ENCODE data around the gene DDX20.
A peak's percentile ranks its signal among the peaks of the same experiment; 100 is the strongest.

DDX20 gene

DNA sequence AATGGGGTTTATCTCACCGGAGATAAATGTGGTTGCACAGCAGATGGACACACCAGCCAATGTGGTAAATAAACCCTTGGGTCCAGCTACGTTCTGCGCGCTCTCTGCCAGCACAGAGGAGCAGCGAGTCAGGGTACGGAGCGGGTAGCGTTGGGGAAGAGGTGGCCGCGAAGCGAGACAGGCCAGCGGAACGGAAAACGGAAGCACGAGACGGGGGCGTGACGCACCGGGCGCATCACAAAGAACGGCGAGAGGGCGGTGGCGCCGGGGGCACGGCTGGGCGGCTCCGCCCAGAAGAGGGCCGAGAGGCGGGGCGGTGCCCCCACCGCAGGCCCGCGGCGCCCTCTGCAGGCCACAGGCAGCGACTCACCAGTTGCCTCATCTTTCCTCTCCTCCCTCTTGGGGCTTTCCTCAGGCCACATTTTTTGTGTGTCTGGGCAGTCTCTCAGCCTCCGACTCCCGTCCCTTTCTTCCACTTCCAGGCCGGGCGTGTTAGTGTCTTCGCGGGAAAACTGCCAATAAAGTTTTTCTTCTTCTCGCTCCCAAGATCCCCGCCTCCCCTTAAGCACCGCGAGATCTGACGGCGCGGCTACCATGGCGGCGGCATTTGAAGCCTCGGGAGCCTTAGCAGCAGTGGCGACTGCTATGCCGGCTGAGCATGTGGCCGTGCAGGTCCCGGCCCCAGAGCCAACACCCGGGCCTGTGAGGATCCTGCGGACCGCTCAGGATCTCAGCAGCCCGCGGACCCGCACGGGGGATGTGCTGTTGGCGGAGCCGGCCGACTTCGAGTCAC lies at the start of gene DDX20:
Gene DDX20 (plus strand): TSS at position 571 of the 793 bp plus-strand sequence. CDS start 24 bp downstream, at position 595.
- peak; percentile 92 for DNase-seq

- no peak for DNase-seq
These were observed 48.8 kb upstream of the DDX20 start for GRCh38 chr1:111706921-111707320.

- DNase-seq: no peak
These were observed 47.8 kb upstream of the DDX20 start for GRCh38 chr1:111707906-111708305.

- no peak for DNase-seq
These were observed 45.7 kb upstream of the DDX20 start for GRCh38 chr1:111709986-111710385.

DNA sequence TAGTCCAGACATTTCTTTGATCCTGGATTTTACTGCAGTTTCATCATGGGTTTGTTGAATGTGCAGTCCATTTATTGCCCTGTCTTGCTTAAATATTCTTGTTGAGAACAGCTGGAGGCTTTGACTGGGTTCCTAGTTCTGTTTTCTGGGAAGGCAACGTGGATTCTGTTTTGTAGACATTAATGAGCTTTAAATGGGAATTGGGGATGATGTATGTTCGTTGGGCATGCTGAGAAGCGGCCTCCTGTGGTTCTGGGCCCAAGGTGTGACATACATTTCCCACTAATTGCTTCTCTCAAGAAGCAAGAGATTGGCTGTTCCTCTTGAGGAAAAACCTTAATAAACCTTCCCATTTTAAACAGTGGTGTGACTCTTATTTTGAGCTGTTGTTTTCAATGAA lies 39.4 kb upstream of the DDX20 start:
- DNase-seq: no peak

GRCh38 chr1:111717450-111717849 lies 38.3 kb upstream of the DDX20 start:
- DNase-seq: no peak

DNA sequence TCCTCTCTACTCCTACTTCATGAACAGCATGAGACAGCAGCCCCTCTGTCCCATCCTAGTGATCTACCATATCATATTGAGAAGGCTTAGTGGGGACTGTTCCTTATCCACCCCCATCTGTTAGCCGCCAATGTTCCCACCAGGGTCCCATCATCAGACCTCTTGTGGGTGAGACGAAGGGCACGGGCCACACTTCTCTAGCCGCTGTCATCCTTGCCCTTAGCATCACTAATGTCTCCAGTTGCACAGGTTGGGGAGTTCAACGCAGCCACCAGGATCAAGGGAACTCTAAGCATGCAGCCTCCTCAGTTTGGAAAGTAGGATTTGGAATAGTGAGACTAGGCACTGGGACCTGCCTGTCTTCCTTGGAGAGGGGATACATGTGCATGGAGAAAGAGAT lies 36.6 kb upstream of the DDX20 start:
- no peak for DNase-seq

- DNase-seq: no peak
These were observed 36.0 kb upstream of the DDX20 start for GRCh38 chr1:111719674-111720132.

DNA sequence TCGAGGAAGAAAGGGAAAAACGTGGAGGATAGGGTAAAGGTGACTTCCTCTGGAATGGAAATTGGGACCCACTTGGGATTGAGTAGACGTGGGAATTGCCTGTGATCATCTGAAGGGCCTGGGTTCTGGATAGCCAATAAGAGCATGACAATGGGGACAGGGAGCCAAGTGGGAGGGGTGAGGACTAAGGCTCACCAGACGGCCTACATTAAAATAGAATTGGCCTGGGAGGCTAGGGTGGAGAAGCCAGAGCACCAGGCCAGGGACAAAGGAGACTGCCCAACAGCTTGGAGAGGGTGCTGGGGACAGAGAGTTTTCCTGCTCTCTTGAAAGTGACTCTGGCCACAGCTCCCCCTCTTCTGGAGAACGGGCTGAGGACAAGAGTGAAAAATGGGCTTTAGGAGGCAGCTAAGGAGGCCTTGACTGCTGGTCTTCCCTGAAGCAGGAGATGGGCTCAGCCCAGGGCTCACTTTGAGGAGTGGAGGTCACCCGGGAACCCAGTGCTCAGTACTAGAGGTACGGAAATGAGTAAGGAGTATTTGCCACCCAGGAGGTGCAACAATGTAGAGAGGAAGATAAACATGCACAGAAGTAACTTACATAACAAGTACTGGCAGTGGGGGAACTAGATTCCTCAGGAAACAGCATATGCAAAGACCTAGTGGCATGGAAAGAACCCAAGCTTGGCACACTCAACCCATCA lies 35.3 kb upstream of the DDX20 start:
- no peak for DNase-seq

DNA sequence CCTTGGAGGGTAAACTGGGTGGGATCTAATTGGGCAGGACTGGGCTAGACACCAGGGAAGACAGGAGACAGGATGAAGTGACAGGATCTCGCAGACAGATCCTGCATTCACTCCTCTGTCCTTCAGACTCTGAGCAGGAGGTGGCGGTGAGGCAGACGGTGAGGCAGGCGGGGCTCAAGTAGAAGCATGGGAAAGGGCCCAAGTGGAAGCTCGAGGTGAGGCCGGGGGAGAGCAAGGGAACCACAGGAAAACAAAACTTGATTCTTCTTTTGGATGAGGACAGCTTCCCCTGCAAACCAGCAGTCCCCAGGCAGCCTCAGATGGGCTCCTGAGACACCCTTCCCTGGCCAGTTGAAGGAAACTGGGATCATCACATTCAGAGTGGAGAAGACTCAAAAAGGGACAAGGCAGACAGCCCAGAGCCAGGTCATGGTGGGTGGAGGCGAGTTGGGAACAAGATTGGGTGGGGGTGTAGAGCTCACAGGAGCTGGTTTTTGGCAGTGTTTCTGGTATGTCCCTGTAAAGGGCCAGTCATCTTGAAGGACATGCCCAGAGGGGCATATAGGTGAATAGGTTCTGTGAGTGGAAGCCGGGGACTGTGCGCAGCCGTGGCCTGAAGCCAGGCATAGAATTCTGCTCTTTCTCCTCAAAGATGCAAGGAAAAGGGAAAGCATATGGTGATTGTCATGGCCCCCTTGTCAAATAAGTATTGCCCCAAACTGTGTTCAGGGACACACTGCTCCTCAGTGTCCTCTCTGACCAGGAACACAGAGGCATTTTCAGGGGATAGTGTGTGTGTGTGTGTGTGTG lies 34.5 kb upstream of the DDX20 start:
- DNase-seq: no peak

DNA sequence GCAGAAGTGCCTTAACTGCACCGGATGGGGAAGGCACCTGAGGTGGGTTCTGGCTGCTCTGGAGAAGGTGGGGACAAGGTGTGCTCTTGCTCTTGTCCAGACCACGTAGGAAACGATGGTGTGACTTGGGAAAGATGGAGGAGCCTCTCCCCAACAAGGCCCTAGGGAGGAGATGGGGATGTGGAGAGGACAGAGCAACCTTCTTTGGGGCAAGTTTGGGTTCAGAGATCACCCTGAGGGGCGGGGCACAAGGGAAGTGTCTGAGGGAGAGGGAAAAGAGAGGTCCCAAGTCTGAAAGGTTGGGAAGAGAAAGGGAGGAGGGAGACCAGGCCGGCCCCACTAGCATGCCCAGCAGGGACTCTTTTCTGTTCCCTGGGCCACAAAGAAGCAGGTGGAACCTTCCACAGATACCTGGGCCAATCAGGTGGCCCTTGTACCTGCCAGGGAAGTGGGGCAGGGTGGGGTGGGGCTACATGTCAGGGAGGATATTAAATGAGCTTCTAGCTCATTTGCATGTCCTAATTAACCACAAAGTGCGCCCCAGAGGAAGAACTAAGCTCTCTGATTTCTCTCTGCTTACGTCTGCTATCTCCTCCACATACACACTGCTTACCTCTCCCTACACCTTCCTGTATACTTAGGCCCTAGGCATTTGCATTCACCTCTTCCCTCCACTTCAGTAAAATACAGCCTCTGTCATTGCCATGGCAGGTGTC lies 32.5 kb upstream of the DDX20 start:
- peak; percentile 48 for DNase-seq

- DNase-seq: no peak
These were observed 31.8 kb upstream of the DDX20 start for GRCh38 chr1:111723871-111724270.

DNA sequence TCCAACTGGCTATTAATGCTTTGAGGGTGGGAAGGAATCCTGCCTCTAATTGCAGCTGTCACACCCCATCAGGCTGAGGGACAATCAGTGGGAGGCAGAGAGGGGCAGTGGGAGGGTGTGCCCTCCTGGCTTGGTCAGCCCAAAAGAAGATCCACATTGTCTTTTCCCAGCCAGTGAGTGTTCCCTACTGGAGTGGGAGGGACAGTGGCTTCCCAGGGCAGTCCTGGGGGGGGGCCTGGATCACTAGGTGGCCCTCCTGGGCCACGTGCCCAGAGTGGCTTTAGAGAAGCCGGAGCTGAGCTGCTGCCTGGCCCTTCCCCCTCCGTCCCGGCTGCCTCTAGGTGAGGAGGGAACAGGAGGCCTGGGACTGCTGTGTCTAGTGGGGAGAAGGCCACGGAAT lies 30.5 kb upstream of the DDX20 start:
- no peak for DNase-seq

DNA sequence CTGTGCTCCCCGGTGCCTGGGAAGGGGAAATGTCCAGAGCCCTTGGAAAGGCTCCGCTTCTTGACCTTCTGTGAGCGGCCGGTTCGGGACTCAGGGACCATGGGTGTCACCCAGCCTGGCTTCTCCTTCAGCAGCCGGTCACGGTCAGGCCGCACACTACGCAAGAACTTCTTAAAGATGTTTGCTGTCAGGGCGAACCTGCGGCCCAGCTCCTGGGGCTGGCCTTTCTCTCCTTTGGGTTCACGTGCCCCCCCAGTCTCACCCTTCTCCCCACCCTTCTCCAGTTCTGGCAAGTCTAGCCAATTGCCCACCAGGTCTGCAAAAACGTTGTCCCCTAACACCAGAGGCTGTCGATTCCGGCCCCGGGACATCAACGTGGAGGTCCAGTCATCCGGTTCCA lies 28.6 kb upstream of the DDX20 start:
- DNase-seq: no peak

- DNase-seq: no peak
These were observed 26.3 kb upstream of the DDX20 start for GRCh38 chr1:111729271-111729921.

- no peak for DNase-seq
These were observed 25.6 kb upstream of the DDX20 start for GRCh38 chr1:111729946-111730681.

GRCh38 chr1:111730706-111731105 lies 25.0 kb upstream of the DDX20 start:
- DNase-seq: no peak

GRCh38 chr1:111731956-111732355 lies 23.7 kb upstream of the DDX20 start:
- no peak for DNase-seq

DNA sequence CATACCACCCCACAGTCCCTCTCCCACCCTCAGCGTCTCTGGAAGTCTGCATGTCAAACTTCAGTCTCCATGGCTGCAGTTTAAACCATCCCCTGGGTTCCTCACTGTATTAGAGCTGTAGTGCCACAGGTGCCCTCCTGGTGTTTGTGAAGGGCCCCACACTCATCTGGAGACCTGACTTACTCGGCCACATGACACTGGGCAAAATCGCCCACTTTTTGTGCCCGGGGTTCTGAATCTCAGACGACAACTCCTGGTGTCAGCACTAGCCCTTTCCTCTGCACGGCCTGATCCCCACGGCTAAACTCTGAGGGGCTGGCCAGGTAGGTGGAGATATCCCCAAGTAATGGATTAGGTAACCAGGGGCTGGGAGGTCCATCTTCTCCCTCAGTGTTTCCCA lies 23.0 kb upstream of the DDX20 start:
- DNase-seq: no peak

GRCh38 chr1:111733183-111733991 lies 22.3 kb upstream of the DDX20 start:
- no peak for DNase-seq

GRCh38 chr1:111733992-111734341 lies 21.7 kb upstream of the DDX20 start:
- DNase-seq: no peak
